NT2/D1 (cell line): ENCODE results near the gene MUC5B.

Experiments
- YY1 ChIP-seq: IDR thresholded peaks from 2 replicates; pipeline ENCODE4 v1.6.1; 2011; ENCODE audit not compliant: insufficient read length, insufficient read depth
- ZNF274 ChIP-seq: IDR thresholded peaks from 2 replicates; pipeline ENCODE4 v1.6.1; 2011; ENCODE audit warnings: mild to moderate bottlenecking, low read depth, low read length

- no peak for TF ChIP-seq YY1
- no peak for TF ChIP-seq ZNF274
These were observed 13.4 kb upstream of the MUC5B start for GRCh38 chr11:1209371-1210057.
